Measurements from ENCODE around the gene EPHA8. TPM values are rescaled to one million over a fixed set of nuclear protein-coding genes. Genes with fewer than 3 reads are reported as not detected.

The EPHA8 gene
- total RNA-seq (ENCODE audit: unreplicated experiment) = 0.69 TPM
- long read RNA-seq = 0 reads

- H3K27ac Mint-ChIP-seq (ENCODE audit: unreplicated experiment) = no peak within 1 kb of the TSS
- peaks cover 33% of the 10 kb centered on the region for H3K27me3 Mint-ChIP-seq (ENCODE audit: unreplicated experiment)
- TF ChIP-seq, protein P1, sequence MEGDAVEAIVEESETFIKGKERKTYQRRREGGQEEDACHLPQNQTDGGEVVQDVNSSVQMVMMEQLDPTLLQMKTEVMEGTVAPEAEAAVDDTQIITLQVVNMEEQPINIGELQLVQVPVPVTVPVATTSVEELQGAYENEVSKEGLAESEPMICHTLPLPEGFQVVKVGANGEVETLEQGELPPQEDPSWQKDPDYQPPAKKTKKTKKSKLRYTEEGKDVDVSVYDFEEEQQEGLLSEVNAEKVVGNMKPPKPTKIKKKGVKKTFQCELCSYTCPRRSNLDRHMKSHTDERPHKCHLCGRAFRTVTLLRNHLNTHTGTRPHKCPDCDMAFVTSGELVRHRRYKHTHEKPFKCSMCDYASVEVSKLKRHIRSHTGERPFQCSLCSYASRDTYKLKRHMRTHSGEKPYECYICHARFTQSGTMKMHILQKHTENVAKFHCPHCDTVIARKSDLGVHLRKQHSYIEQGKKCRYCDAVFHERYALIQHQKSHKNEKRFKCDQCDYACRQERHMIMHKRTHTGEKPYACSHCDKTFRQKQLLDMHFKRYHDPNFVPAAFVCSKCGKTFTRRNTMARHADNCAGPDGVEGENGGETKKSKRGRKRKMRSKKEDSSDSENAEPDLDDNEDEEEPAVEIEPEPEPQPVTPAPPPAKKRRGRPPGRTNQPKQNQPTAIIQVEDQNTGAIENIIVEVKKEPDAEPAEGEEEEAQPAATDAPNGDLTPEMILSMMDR (IDR thresholded peaks at IDR 0.05; ENCODE audit: partially characterized antibody, unreplicated experiment) = no peak
- H3K36me3 Mint-ChIP-seq (ENCODE audit: unreplicated experiment) = no peaks in the 10 kb centered on the region
- peak within 1 kb of the TSS; percentile 76 for H3K4me3 Mint-ChIP-seq (ENCODE audit: unreplicated experiment)
- H3K4me1 Mint-ChIP-seq (ENCODE audit: low read depth, unreplicated experiment) = peaks cover 8% of the 10 kb centered on the region
- peaks cover 2% of the 10 kb centered on the region for H3K9me3 Mint-ChIP-seq (ENCODE audit: unreplicated experiment)
- no peak for DNase-seq
Measured at GRCh38 chr1:22562584-22563583, at the start of gene EPHA8. Gene EPHA8 (plus strand): TSS chr1:22563489. CDS start chr1:22563636, 147 bp downstream.

GRCh38 chr1:22516906-22517571, 46.2 kb upstream of the EPHA8 start:
- peaks cover 6% of the 10 kb centered on the region for H3K4me1 Mint-ChIP-seq (ENCODE audit: low read depth, unreplicated experiment)
- H3K4me3 Mint-ChIP-seq (ENCODE audit: unreplicated experiment) = no peak overlapping the region
- peak overlapping the region; percentile 46 for H3K27ac Mint-ChIP-seq (ENCODE audit: unreplicated experiment)
- H3K9me3 Mint-ChIP-seq (ENCODE audit: unreplicated experiment) = no peaks in the 10 kb centered on the region
- TF ChIP-seq, protein P1 (IDR thresholded peaks at IDR 0.05; ENCODE audit: partially characterized antibody, unreplicated experiment) = no peak
- H3K27me3 Mint-ChIP-seq (ENCODE audit: unreplicated experiment) = no peaks in the 10 kb centered on the region
- no peak for DNase-seq
- H3K36me3 Mint-ChIP-seq (ENCODE audit: unreplicated experiment) = peaks cover 19% of the 10 kb centered on the region

DNA sequence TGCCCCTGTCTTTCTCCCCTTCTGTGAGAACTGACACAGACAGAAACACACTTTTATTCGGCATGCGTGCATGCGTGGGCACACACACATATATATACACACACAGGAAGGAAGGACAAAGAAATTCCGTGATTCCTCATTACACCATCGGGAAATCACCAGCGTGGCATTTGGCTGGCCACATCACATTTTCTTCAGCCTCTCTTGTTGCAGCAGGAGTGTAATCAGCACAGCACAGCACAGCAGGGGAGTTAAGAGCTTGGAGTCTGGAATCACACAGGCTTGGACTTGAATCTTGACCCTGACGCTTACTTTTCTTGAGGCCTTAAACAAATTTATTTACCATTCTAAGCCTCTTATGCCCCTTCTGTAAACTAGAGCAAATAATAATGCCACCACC, 45.3 kb upstream of the EPHA8 start:
- Mint-ChIP-seq H3K9me3 (ENCODE audit: unreplicated experiment) (no peaks in the 10 kb centered on the region), H3K36me3 (ENCODE audit: unreplicated experiment) (peaks cover 19% of the 10 kb centered on the region), H3K27ac (ENCODE audit: unreplicated experiment) (peak overlapping the region; percentile 46), H3K4me3 (ENCODE audit: unreplicated experiment) (peak overlapping the region; percentile 16), H3K4me1 (ENCODE audit: low read depth, unreplicated experiment) (peaks cover 6% of the 10 kb centered on the region), H3K27me3 (ENCODE audit: unreplicated experiment) (no peaks in the 10 kb centered on the region)
- DNase-seq = no peak
- TF ChIP-seq, protein P1 (IDR thresholded peaks at IDR 0.05; ENCODE audit: partially characterized antibody, unreplicated experiment) = no peak

DNA sequence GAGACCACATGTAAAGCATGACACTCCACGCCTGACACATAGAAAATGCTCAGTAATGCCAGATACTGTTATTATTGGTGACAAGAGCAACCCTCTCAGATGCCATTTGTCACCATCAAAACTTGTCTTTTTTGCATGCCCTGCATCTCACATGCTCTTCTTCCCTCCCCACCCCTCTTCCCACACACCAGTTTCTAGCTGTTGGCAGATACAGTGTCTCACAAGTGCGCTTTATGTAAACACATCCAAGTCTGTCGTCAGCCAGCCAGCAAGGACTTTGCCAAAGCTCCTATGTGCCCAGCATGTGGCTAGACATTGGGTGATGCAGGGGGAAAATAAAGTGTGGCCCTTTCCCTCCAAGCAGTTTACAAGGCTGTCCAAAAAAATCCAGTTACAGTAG, 44.9 kb upstream of the EPHA8 start:
- no peaks in the 10 kb centered on the region for H3K9me3 Mint-ChIP-seq (ENCODE audit: unreplicated experiment)
- no peak for DNase-seq
- H3K27me3 Mint-ChIP-seq (ENCODE audit: unreplicated experiment) = no peaks in the 10 kb centered on the region
- H3K36me3 Mint-ChIP-seq (ENCODE audit: unreplicated experiment) = peaks cover 19% of the 10 kb centered on the region
- no peak overlapping the region for H3K4me3 Mint-ChIP-seq (ENCODE audit: unreplicated experiment)
- no peak overlapping the region for H3K27ac Mint-ChIP-seq (ENCODE audit: unreplicated experiment)
- TF ChIP-seq, protein P1 (IDR thresholded peaks at IDR 0.05; ENCODE audit: partially characterized antibody, unreplicated experiment) = no peak
- peaks cover 6% of the 10 kb centered on the region for H3K4me1 Mint-ChIP-seq (ENCODE audit: low read depth, unreplicated experiment)
